ENCODE results near the gene APOC4.

DNA sequence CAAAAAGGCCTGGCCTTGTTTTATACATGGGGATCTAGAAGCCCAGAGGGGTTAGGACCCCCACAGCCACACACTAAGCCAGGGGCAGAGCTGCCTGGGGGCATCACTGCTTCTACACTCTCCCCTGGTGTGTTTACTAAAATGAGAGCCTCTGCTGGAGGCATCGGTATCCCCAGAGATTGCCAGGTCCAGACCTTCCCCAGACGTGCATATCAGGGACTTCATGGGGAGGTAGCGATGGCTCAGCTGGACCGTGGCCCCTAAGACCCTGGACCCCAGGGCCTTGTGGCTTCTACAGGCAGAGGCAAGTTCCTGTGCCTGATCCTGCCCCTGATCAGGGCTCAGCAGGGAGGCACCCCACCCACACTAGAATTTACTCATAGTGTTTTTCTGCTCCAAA, 26.6 kb downstream of the APOC4 start:
- TF ChIP-seq, protein P1, sequence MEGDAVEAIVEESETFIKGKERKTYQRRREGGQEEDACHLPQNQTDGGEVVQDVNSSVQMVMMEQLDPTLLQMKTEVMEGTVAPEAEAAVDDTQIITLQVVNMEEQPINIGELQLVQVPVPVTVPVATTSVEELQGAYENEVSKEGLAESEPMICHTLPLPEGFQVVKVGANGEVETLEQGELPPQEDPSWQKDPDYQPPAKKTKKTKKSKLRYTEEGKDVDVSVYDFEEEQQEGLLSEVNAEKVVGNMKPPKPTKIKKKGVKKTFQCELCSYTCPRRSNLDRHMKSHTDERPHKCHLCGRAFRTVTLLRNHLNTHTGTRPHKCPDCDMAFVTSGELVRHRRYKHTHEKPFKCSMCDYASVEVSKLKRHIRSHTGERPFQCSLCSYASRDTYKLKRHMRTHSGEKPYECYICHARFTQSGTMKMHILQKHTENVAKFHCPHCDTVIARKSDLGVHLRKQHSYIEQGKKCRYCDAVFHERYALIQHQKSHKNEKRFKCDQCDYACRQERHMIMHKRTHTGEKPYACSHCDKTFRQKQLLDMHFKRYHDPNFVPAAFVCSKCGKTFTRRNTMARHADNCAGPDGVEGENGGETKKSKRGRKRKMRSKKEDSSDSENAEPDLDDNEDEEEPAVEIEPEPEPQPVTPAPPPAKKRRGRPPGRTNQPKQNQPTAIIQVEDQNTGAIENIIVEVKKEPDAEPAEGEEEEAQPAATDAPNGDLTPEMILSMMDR (IDR thresholded peaks at IDR 0.05; ENCODE audit: low read depth, low read length, poor library complexity, severe bottlenecking) = no peak
- no peak for TF ChIP-seq EZH2phosphoT487 (IDR thresholded peaks at IDR 0.05; ENCODE audit: borderline replicate concordance, low read length)
